GM12875 (cell line): ENCODE results near the gene HSF5.

ENCODE experiments used
- H3K4me3 ChIP-seq: one replicate; pipeline ENCODE4 v1.5.1; 2011; ENCODE audit warnings: low read depth, low read length, control low read depth
- TF ChIP-seq, protein P1 (sequence below): IDR thresholded peaks from 2 replicates; pipeline ENCODE4 v1.5.1; 2011; ENCODE audit warnings: low read depth, mild to moderate bottlenecking, control low read depth, inconsistent platforms, low read length, moderate library complexity, borderline replicate concordance; ENCODE audit not compliant: insufficient read depth

The HSF5 gene

DNA sequence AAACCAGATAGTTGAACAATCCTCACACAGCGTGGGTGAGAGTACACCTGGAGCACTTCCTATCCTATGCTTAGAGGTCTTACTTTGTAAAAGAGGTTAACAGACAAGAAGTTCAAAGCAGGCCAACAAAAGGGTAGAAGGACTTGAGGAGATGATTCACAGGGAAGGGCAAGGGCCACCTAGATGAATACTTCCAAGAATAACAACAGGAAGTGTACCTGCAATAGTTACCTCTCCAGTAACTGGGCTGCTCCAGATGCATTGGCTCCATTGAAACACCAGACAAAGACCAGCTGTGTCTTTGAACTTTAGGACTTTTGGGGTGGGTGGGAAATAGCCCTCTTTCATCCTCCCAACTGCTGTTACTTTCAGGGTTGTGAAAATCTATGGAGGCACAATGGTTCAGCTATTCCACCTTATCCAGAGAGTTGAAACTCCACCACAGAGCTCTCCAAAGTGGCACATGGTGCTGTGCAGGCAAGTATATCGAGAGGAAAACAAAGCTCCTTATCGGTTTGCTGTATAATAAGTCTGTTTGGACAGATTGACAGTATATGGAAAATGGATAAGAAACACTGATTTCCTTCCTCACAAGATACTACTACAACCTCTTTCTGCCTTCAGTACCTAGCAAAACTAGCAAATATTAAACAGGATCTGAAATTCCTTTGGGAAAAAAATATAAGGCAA is 93.5 kb downstream of the HSF5 start:
- TF ChIP-seq, protein P1, sequence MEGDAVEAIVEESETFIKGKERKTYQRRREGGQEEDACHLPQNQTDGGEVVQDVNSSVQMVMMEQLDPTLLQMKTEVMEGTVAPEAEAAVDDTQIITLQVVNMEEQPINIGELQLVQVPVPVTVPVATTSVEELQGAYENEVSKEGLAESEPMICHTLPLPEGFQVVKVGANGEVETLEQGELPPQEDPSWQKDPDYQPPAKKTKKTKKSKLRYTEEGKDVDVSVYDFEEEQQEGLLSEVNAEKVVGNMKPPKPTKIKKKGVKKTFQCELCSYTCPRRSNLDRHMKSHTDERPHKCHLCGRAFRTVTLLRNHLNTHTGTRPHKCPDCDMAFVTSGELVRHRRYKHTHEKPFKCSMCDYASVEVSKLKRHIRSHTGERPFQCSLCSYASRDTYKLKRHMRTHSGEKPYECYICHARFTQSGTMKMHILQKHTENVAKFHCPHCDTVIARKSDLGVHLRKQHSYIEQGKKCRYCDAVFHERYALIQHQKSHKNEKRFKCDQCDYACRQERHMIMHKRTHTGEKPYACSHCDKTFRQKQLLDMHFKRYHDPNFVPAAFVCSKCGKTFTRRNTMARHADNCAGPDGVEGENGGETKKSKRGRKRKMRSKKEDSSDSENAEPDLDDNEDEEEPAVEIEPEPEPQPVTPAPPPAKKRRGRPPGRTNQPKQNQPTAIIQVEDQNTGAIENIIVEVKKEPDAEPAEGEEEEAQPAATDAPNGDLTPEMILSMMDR, result no peak
- no peak overlapping the region for H3K4me3 ChIP-seq

DNA sequence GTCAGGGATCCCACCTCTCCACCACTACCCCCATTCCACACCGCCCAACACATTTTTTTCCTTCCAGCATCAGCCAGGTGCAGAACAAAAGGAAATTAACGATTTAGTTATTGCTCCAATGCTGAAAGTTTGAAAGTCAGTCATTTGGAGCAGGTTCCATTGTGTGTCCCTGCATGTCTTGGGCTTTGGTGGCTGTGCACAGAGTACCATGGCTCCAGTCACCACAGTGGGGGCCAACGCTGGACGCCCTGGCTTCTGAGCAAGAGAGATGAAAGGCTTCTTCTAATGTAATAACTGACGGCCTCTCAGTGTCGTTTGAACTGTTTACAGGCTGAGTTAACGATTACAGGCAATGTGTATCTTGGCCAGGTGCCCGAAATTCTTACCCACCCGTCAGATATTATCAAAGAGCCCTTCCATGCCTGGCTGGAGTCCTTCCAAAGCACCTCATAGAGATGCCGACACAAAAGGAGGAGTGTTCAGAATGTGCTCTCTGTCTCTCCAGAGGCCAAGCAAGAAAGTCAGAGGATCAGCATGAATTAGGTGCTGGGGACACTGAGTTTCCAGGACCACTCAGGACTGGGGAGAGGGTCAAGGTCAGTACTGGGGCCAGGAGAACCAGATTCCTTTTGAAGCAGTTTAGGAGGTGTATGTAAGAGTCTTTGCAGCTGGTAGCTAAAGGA is 96.8 kb downstream of the HSF5 start:
- no peak overlapping the region for H3K4me3 ChIP-seq
- TF ChIP-seq, protein P1, result no peak

DNA sequence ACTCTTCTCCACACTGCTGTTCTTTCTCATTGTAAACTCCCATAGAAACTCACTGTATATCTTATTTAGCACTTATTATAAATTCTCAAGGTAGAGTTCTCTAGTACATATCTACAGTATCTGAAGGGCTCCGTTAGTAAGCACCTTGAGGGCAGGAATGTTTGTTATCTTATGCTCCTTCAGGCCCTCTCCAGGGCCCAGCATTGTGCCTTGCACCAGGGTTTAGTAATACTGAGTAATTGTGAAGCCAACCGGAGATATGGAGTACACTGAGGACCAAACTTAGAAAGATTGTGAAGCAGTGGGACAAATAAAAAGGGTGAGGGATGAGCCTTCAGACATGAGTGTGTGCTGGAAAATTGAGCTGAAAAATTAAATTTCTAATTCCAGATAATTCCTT is 97.3 kb downstream of the HSF5 start:
- no peak overlapping the region for H3K4me3 ChIP-seq
- TF ChIP-seq, protein P1, result no peak

DNA sequence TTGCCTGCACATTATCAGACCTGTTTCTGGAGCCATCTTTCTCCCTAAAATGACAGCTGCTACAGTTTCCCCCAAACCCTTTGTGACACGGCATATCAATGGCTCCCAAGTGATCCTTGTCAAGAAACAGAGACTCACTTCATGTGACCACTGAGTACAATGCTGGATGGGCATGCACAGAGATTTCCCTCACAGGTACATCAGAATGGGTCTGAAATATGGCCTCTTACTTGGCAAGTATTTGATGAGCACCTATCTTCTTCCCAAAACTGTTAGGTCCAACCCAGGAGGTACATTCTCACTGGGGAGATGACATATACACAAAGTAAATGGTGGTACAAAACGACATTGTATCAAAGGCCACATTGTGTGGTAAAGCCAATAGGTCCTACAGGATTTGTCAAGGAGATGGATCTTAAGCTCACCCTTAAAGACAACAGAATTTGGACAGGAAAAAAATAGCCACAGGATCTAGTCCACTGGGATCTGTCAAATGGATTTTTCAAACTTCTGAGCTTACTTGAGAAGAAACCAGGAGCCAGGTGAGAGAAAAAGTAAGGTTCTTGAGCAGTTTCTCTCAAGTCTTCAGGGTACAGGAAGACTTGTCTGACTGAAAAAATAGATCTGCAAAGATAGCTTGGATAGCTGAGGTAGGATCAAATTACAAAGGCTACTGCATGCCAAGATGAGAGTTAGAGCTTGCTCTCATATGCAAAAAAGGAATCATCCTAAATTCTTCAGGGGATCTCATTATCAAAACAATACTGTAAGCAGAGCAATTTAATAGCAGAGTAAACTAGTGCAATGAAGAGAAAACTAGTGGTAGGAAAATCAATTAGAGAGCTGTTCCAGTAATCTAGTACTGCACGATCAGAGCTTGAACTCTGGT is 99.7 kb downstream of the HSF5 start:
- TF ChIP-seq, protein P1, result no peak
- H3K4me3 ChIP-seq, result no peak overlapping the region

DNA sequence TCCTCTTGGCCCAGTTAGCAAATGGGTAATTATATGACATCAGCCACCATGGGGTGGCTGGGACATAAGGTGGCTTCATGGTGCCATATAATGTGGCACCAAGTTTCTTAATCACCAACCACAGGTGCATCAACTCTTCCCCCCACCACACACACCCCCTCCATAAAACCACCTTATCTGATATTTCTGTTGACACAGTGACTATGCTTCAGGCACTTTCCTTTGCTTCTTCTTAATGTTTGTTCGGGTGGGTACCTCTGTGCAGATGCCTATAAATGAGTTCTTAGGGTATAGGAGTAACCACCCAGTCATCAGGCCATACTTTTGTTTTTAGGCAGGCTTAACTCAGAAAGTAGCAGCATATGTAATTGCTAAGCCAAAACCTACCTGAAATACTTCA is 100.4 kb downstream of the HSF5 start:
- no peak overlapping the region for H3K4me3 ChIP-seq
- TF ChIP-seq, protein P1, result no peak

DNA sequence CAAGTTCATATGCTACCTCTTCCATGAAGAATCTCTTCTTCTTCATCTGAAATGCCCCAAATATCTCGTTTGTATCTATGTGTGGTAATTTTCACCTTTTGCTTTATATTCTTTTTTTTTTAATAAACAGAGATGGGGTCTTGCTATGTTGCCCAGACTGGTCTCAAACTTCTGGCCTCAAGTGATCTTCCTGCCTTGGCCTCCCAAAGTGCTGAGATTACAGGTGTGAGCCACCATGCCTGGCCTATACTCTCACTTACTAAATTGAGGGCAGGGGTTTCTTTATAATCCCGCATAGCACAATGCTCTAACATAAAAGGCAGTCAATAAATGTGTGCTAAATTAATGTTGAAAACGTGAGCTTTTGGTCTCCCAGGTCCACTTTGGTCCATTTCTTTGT is 101.5 kb downstream of the HSF5 start:
- TF ChIP-seq, protein P1, result no peak

More for the DNA sequence above, 101.5 kb downstream of the HSF5 start:
- H3K4me3 ChIP-seq, result no peak overlapping the region
